ENCODE measurements around the gene AVEN.

The AVEN gene

DNA sequence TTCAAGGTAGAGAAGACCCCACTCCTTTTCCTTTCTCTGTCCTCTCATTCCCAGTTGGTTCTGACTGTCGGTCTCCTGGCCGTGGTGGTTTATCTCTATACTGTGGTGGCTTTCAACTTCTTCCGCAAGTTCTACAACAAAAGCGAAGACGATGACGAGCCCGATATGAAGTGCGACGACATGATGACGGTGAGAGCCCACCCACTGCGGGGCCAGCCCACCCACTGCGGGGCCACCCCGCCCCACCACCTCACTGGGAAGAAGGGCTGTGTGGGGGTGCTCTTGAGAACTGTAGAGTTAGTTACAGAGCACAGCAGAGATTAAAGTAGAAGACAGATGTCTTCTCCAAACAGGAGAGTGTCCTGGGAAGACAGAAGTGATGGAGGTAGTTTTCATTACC lies 181.3 kb downstream of the AVEN start:
- Histone ChIP-seq H3K27ac (no peak overlapping the region), H3K4me3 (no peak overlapping the region)
- DNase-seq (ENCODE audit: low spot score) = no peak
- TF ChIP-seq, protein P1, sequence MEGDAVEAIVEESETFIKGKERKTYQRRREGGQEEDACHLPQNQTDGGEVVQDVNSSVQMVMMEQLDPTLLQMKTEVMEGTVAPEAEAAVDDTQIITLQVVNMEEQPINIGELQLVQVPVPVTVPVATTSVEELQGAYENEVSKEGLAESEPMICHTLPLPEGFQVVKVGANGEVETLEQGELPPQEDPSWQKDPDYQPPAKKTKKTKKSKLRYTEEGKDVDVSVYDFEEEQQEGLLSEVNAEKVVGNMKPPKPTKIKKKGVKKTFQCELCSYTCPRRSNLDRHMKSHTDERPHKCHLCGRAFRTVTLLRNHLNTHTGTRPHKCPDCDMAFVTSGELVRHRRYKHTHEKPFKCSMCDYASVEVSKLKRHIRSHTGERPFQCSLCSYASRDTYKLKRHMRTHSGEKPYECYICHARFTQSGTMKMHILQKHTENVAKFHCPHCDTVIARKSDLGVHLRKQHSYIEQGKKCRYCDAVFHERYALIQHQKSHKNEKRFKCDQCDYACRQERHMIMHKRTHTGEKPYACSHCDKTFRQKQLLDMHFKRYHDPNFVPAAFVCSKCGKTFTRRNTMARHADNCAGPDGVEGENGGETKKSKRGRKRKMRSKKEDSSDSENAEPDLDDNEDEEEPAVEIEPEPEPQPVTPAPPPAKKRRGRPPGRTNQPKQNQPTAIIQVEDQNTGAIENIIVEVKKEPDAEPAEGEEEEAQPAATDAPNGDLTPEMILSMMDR (IDR thresholded peaks at IDR 0.05) = no peak

DNA sequence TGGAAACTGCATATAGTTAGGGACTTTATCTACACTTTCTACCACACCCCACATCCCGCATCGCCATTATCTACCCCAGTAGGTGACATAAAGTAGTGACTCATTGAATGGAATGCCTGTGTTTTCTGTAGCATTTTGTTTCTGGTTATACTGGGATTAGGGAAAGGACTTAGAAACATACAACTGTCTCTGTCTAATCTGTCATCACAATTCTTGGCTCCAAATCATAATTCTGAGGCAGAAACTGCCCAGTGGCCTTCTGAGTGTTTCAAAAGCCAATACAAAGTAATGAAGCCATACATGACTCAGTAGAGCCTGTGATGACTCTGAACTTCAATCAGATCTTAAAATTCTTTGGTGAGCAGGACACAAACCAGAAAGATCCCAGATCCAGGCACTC lies 186.4 kb downstream of the AVEN start:
- TF ChIP-seq, protein P1 (IDR thresholded peaks at IDR 0.05) = no peak
- H3K27ac ChIP-seq = no peak overlapping the region
- H3K4me3 ChIP-seq = no peak overlapping the region
- DNase-seq (ENCODE audit: low spot score) = no peak

DNA sequence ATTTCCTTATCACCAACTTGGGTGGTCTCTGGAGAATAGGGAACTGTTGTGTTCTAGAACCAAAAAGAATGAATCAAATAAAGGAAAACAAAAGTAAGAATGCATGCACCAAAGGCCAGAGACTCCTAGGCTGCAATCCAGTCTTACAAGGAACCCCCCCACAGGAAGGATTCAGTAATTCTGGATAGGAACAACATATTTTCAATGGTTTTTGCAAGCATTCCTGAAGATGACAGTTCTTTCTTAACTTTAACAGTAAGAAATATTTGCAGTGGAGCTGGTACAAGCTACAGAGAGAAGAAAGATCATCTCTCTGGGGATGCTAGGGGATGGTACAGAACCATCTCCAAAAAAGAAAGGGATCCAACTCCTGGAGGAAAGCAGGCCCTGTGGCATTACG lies 186.9 kb downstream of the AVEN start:
- H3K4me3 ChIP-seq = no peak overlapping the region
- H3K27ac ChIP-seq = no peak overlapping the region
- DNase-seq (ENCODE audit: low spot score) = no peak
- TF ChIP-seq, protein P1 (IDR thresholded peaks at IDR 0.05) = no peak

DNA sequence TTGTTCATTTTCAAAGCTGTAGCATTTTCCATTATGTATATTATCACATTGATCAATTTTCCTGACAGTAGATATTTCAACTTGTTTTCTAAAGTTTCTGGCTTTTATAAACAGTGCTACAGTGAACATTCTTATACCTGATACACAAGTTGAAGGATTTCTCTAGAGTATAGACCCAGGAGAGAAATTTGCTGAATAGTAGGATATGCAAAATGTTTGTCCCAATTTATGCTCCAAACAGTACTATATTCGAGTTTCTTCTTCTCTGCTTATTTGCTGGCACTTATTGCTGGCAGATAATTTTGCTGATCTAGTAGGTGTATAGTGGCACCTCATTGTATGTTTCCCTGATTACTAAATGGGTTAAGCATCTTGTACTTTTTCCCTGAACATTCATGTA lies 187.9 kb downstream of the AVEN start:
- DNase-seq (ENCODE audit: low spot score) = no peak
- TF ChIP-seq, protein P1 (IDR thresholded peaks at IDR 0.05) = no peak
- H3K4me3 ChIP-seq = no peak overlapping the region
- no peak overlapping the region for H3K27ac ChIP-seq

DNA sequence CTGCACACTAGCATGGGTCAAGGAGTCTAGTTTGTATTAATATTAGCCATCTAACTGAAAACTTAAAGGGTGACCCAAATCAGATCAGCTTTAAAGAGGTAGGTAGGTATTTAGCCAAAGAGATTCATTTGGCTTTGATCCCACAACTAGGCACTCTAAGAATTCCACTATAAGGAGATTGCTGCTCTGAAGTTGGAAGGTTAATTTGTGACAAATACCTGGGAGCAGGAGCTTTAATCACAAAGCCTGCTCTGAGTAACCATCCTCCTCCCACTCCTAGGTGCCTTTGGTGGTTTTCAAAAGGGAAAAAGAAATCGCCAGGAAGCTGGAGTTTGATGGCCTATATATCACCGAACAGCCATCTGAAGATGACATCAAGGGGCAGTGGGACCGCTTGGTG lies 191.0 kb downstream of the AVEN start:
- DNase-seq (ENCODE audit: low spot score) = no peak
- H3K27ac ChIP-seq = no peak overlapping the region
- TF ChIP-seq, protein P1 (IDR thresholded peaks at IDR 0.05) = no peak
- no peak overlapping the region for H3K4me3 ChIP-seq

DNA sequence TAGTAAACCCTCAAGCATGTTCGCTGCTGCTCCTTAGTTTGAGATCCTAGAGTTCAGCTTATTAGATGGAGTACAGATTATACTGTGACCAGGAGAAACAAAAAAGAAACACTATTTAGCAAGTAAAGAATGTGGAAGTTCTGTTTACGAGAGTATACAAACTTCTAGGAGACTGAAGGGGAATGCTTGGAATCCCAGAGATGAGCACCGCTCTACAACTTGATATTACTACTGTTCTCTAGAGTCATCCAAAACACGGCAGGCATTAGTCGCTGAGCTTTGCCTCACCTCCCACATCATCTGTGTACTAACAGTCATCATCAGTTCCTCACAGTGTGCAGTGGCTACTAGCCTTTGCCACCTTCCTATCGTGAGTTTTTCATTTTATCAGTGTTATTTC lies 192.1 kb downstream of the AVEN start:
- TF ChIP-seq, protein P1 (IDR thresholded peaks at IDR 0.05) = no peak
- no peak overlapping the region for H3K27ac ChIP-seq

DNA sequence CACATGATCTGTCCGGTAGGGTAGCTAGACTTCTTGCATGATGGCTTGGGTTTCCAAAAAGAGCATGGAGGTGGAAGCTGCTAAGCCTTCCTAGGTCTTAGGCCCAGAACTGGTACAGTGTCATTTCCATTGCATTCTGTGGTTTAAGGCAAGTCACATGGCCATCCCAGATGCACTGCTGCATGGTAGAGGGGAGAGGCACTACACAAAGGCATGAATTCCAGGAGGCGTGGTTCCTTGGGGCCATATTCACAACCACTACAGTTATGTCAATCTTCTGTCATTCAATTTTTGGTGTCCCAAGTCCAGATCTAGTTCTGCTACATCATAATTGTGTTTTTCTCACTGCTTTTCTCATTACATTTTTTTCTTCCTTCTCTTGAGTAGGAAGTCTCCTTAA lies 192.9 kb downstream of the AVEN start:
- DNase-seq (ENCODE audit: low spot score) = no peak
- TF ChIP-seq, protein P1 (IDR thresholded peaks at IDR 0.05) = no peak
- no peak overlapping the region for H3K27ac ChIP-seq
- no peak overlapping the region for H3K4me3 ChIP-seq

More for the DNA sequence above, 192.1 kb downstream of the AVEN start:
- no peak overlapping the region for H3K4me3 ChIP-seq
- DNase-seq (ENCODE audit: low spot score) = no peak
